Thoracic aorta (tissue), 2 donors: ENCODE data around the gene TENM4. TPM values are rescaled to one million over a fixed set of nuclear protein-coding genes. Genes with fewer than 3 reads are reported as not detected.

Experiments used
- ATAC-seq: fragments of 150-250 bp; one replicate; pipeline ENCODE4 v1.8.0; 2017; ENCODE audit warnings: low read depth; ENCODE audit not compliant: insufficient number of reproducible peaks, low FRiP score
- DNase-seq: peaks from one replicate; pipeline ENCODE4 v3.0.0-alpha.2; 2020; ENCODE audit warnings: low spot score
- H3K27ac ChIP-seq, 2 donors: fragments of 200-600 bp; sonication (generic); 1 replicate in 1 of 2; 2 replicates in 1 of 2; pipeline ENCODE4 v1.5.1; 2016; ENCODE audit warnings: mild to moderate bottlenecking in 2 of 2, moderate library complexity in 2 of 2
- H3K27me3 ChIP-seq: fragments of 200-600 bp; sonication (generic); replicated peaks from 2 replicates; pipeline ENCODE4 v1.6.0; 2016; ENCODE audit warnings: mild to moderate bottlenecking; ENCODE audit not compliant: insufficient read depth
- H3K36me3 ChIP-seq: fragments of 200-600 bp; sonication (generic); one replicate; pipeline ENCODE4 v1.5.1; 2016
- H3K4me1 ChIP-seq, 2 donors: fragments of 200-600 bp; sonication (generic); 1 replicate in 1 of 2; 2 replicates in 1 of 2; pipeline versions ENCODE4 v1.5.1 to v1.6.0; 2016; ENCODE audit warnings: low read depth in 2 of 2, mild to moderate bottlenecking in 1 of 2; ENCODE audit not compliant: control insufficient read depth in 1 of 2
- H3K4me3 ChIP-seq: fragments of 200-600 bp; sonication (generic); 2 replicates; pipeline ENCODE4 v1.5.1; 2016; ENCODE audit warnings: mild to moderate bottlenecking
- H3K9me3 ChIP-seq: fragments of 200-600 bp; sonication (generic); 2 replicates; pipeline ENCODE4 v1.5.1; 2016
- total RNA-seq, 2 donors: library from RNA; depleted of rRNA; stranded (reverse); fragments of >200 nt; gene quantifications; one replicate each; pipeline versions ENCODE4 v1.1.0 to v1.2.3, GENCODE V29; 2016
- TF ChIP-seq, protein P1 (sequence below): fragments of 200-600 bp; sonication (generic); IDR thresholded peaks from one replicate; pipeline ENCODE4 v1.5.1; 2019; ENCODE audit warnings: antibody characterized with exemption

The TENM4 gene
- total RNA-seq, 2 donors from 2014 or later = 6.1 to 13.3 TPM

DNA sequence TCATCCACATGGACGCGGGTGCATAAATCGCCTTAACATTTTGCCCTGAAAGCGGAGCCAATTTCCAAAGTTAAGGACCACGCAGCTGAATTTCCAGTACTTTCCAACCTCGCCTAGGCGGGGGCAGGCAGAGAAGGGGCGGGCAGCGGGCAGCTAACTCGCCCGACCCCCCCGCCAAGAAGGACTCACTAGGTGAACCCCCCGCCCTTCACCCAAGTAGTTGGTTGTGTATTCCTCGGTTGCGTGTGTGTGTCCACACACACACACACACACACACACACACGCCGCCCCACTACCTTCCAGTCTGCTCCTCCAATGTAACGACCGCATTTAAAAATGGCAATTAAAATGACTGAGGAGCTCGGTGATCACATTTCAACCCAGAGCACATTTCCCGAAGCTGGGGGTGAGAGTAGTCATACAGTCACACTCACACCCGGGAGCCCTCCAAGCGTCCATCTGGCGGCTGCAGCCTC lies 1.4 kb downstream of the TENM4 start:
- ATAC-seq = no peak
- H3K4me1 ChIP-seq = peaks cover 4 to 35% of the 10 kb centered on the region in 2 donors
- TF ChIP-seq, protein P1, sequence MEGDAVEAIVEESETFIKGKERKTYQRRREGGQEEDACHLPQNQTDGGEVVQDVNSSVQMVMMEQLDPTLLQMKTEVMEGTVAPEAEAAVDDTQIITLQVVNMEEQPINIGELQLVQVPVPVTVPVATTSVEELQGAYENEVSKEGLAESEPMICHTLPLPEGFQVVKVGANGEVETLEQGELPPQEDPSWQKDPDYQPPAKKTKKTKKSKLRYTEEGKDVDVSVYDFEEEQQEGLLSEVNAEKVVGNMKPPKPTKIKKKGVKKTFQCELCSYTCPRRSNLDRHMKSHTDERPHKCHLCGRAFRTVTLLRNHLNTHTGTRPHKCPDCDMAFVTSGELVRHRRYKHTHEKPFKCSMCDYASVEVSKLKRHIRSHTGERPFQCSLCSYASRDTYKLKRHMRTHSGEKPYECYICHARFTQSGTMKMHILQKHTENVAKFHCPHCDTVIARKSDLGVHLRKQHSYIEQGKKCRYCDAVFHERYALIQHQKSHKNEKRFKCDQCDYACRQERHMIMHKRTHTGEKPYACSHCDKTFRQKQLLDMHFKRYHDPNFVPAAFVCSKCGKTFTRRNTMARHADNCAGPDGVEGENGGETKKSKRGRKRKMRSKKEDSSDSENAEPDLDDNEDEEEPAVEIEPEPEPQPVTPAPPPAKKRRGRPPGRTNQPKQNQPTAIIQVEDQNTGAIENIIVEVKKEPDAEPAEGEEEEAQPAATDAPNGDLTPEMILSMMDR = no peak
- no peak for DNase-seq
- no peaks in the 10 kb centered on the region for H3K36me3 ChIP-seq
- peak overlapping the region; percentile 89 for H3K4me3 ChIP-seq
- H3K27ac ChIP-seq = peak overlapping the region in 1 of 2 donors; percentile 88
- no peaks in the 10 kb centered on the region for H3K9me3 ChIP-seq
- H3K27me3 ChIP-seq = no peaks in the 10 kb centered on the region

DNA sequence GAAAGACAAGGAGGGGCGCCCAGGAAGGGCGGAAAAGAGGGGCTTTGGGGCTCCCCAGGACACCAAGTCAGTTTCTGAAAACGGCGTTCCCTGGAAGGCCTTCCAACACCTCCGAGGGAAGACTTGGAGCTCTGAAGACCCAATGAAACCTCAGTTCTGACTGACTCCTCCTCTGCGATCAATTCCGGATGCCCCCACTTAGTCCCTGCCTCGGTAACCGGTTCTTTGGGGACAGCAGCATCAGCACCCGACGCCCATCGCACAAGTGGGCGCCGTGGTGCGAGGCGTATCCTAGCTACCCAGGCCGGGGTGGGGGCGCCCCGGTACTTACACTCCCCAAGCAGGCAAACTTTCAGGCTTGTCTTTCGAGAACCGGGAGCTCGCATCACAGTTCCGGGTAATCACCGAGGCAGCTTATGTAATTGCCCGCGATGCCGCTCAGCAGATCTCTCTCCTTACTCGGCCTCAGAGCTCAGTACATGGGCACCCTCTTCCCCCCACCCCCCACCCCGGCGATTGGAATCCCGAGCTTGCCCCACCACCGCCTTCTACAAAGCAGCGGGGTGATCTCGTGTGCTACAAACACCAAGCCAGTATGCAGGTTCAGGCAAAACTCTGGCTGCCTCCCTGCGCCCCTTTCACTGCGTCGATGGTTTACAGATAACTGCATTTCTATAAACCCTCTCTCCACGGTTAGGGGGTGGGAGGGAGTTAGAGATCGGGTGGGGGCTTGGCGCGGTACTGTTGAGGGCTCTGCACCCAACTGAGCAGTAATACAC lies 2.0 kb downstream of the TENM4 start:
- H3K4me3 ChIP-seq = peak overlapping the region; percentile 89
- ATAC-seq = no peak
- peak overlapping the region; percentile 77 to 88 for H3K27ac ChIP-seq
- H3K4me1 ChIP-seq = peaks cover 4 to 35% of the 10 kb centered on the region in 2 donors
- H3K36me3 ChIP-seq = no peaks in the 10 kb centered on the region
- TF ChIP-seq, protein P1 = no peak
- no peaks in the 10 kb centered on the region for H3K27me3 ChIP-seq
- DNase-seq = no peak
- H3K9me3 ChIP-seq = no peaks in the 10 kb centered on the region

DNA sequence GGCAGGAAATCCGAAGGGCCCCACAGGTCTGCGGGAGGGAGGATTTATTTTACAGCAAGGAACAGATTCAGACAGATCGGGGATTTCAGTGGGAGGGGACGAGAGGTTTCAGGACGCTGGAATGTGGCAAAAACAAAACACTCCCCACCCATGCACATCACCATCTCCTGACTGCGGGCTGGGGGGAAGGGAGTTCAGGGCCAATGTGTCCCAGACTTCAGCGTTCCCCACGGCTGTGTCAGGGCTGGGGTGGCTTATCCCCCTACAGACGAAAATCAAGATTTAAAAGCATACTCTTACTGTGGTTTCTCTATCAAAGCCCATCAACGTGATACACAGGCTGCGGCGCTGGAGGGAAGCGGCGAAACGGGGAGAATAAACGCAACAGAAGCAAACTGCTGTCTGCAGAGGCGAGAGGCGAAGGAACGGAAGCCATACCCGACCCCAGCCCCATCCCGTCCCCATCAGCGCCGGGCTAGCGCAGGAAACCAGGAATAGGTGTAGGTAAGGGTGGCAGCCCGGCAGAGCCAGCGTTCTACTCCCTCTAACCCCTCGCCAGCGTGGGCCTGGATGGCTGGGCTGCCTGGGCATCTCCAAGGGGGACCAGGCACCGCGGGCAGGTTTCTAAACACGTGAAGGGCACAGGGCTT lies 2.7 kb downstream of the TENM4 start:
- Histone ChIP-seq H3K27me3 (no peaks in the 10 kb centered on the region), H3K4me3 (peak overlapping the region; percentile 89), H3K27ac (peak overlapping the region; percentile 77 to 88), H3K9me3 (no peaks in the 10 kb centered on the region), H3K36me3 (no peaks in the 10 kb centered on the region), H3K4me1 (peaks cover 4 to 35% of the 10 kb centered on the region in 2 donors)
- DNase-seq (no peak), ATAC-seq (no peak)
- TF ChIP-seq, protein P1 = no peak

DNA sequence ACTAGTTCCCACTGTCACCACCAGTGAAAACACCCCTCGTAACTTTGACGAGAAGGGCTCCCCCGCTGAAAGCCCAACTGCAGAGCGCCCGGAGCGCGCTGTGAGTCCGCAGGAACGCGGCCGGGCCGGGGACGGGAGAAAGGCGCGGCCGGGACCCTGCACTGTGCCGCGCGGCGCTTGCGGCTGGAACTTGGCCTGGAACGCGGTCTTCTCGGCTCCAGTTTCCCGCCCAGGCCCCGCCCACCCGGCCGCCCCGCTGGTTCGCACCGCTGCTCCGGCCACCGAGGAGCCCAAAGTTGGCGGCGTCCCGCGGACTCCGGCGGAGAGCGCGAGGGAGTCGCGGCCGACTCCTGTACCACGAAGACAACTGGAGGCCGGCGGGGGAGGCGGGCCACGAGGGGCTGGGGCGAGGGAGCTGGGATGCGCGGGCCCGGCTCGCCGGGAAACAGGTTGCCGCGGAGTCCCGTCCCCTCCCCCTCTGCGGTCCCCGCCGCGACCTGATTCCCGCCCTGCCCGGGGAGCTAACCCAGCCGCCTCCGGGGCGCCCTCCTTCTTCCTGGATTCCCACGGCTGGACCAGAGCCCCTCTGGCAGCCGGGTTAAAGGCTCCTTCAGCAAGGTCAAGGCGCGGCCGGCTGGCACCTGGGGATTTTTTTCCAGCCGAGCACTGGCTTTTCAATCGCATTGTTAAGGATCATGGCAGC lies 3.4 kb downstream of the TENM4 start:
- DNase-seq (peak; percentile 15), ATAC-seq (no peak)
- Histone ChIP-seq H3K36me3 (no peaks in the 10 kb centered on the region), H3K4me3 (peak overlapping the region; percentile 89), H3K27me3 (no peaks in the 10 kb centered on the region), H3K27ac (peak overlapping the region; percentile 77 to 88), H3K4me1 (peaks cover 4 to 35% of the 10 kb centered on the region in 2 donors), H3K9me3 (no peaks in the 10 kb centered on the region)
- TF ChIP-seq, protein P1 = no peak

DNA sequence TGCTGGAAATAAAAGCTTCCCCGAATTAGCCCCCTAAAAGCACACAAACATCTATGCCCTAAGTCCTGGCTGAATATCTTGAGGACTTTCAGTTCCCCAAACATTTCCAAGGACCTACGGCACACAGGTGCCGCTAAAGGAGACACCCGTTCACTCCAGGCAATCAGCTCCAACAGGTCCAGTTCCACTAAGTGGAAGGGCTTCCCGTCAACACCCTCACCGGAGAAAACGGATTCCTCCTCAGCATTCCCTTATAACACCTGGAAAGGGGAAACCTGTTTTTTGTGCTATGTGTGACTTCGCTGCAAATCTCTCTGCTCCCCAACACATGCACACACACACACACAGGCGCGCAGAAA lies 3.9 kb downstream of the TENM4 start:
- Histone ChIP-seq H3K4me3 (peak overlapping the region; percentile 89), H3K27me3 (no peaks in the 10 kb centered on the region), H3K9me3 (no peaks in the 10 kb centered on the region), H3K36me3 (no peaks in the 10 kb centered on the region), H3K27ac (peak overlapping the region in 1 of 2 donors; percentile 88), H3K4me1 (peaks cover 3 to 35% of the 10 kb centered on the region in 2 donors)
- ATAC-seq (no peak), DNase-seq (no peak)
- TF ChIP-seq, protein P1 = no peak
